Right ventricle myocardium superior (tissue), 1 donor: ENCODE data around the gene PTP4A2. TPM values are rescaled to one million over a fixed set of nuclear protein-coding genes. Genes with fewer than 3 reads are reported as not detected.
"Not testable (repeated sequence)": the region's sequence is repeated elsewhere in the genome, so short reads cannot be mapped to it uniquely, and the experiment has no call there.

Source experiments
- ATAC-seq: fragments of 200-7000 bp; cut with Tn5 transposase; one replicate; pipeline ENCODE4 v1.9.1; 2020; ENCODE audit warnings: mild to moderate bottlenecking; ENCODE audit not compliant: poor library complexity
- DNase-seq: peaks from one replicate; pipeline ENCODE4 v3.0.0-alpha.2; 2020
- intact Hi-C: fragments of 100-400 bp; cut with DNase I; formaldehyde crosslinking; loops from one replicate; pipeline ENCODE4 v1.11.2; 2022
- total RNA-seq: library from RNA; stranded (reverse); fragmentation: NEBNext Ultra II Directional; extraction: Animal tissue kit (Norgen Biotek cat#: 25700); gene quantifications from one replicate; pipeline ENCODE4 v1.2.1, GENCODE V29; 2021
- donor health status: DM: no; HTN: yes; CAD: no; lungs with severe emphysema.

Gene PTP4A2
- total RNA-seq, 1 donor from 2014 or later: 271 TPM

DNA sequence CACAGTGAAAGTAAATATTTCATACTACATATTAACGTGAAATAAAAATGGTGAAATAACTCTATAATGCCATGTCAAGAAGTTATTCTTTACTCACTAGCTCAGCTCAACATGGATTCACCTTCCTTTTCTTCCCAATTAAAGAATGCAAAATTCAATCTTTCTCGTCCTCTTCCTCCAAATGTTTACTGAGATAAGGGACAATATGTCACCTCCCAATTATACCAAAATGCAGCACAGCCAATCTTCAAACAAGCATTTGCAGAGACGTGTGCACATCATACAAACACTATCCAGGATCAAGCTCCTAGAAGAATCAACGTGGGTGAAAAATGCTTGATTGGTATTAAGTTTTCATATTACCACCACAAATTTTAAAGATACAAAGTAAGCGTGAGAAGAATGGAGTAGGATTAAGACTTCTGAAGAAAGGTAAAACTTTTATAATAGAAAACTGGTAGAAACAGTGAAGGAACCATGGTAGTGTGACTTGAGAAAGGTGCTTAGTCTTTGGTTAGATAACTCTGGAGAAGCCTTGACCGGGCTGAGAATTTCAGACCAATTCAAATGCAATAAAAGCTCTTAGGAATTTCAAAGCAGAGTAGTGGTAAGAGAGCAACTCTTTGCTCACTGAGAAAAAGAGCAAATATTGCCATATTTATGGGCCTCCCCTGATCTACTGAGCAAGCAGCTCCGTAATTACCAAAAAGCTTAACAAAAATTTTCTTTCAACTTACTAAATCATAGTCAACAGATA is 7.2 kb downstream of the PTP4A2 start:
- DNase-seq (no peak), ATAC-seq (no peak)
- intact Hi-C loops: no loop called here

DNA sequence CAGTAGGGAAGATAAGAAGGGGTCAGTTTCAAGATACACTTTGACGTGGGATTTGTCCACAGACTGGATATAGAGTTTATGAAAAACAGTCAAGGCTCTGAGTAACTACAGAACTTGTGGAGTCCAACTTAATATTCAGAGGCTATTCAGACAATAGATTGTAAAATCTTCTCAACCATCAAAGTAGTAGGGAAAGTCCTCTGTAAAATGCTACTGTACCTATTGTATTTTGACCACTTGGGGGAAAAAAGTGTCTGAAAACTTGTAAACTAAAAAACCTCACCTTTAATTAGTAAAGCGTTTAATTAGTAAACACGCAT is 10.5 kb downstream of the PTP4A2 start:
- intact Hi-C loops: no loop called here
- ATAC-seq (no peak), DNase-seq (no peak)

DNA sequence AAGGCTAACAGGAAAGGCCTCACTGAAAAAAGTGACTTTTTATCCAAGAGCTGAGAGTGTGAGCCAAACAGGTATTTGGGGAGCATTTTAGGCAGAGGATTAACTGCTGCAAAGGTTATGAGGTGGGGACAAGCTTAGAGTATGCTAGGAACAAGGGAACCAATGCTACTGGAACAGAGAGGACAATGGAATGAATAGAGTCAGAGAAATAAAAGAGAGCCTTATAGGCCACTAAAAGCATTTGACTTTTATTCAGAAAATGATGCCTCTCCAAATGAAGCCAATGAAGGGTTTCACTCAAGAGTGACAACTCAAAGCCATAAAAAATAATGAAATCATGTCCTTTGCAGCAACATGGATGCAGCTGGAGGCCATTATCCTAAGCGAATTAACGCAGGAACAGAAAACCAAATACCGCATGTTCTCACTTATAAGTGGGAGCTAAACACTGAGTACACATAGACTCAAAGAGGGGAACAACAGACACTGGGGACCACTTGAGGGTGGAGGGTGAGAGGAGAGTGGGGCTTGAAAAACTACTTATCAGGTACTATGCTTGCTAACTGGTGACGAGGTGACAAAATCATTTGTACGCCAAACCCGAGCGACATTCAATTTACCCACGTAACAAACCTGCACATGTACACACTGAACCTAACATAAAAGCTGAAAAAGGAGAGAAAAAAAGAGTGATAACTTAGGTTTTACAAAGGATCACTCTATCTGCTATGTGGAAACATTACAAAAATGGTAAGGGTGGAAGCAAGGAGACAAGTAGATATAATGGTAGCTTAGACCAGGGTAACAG is 11.1 kb downstream of the PTP4A2 start:
- ATAC-seq: no peak
- no peak for DNase-seq
- intact Hi-C loops: no loop called here

DNA sequence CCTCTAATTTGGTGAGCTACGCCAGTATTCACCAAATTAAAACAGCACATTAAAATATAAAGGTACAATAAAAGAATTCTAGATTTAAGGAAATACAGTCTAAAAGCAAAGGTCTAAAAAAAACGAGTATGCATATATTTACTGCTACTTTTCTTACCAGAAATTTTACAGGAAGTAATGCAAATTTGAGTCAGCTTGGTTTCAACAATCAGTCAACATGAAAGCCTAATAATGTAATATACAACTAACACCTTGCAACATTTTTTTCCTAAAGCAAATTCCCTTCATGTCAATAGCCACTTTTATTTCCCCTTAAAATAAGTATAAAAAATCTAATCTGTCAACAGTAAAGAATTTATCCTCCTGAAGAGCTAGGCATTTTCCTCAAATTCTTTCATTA is 11.9 kb downstream of the PTP4A2 start:
- ATAC-seq (no peak), DNase-seq (no peak)
- intact Hi-C loops: no loop called here

DNA sequence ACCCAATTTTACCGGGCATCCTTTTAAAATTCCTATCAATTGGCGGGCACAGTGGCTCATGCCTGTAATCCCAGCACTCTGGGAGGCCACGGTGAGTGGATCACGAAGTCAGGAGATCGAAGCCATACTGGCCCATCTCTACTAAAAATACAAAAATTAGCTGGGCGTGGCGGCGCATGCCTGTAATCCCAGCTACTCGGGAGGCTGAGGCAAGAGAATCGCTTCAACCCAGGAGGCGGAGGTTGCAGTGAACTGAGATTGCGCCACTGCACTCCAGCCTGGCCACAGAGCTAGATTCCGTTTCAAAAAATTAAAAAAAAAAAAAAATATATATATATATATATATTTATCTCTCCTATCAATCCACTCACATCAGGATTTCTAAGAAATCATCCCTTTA is 12.3 kb downstream of the PTP4A2 start:
- DNase-seq, ATAC-seq, intact Hi-C loops: not testable (repeated sequence)

DNA sequence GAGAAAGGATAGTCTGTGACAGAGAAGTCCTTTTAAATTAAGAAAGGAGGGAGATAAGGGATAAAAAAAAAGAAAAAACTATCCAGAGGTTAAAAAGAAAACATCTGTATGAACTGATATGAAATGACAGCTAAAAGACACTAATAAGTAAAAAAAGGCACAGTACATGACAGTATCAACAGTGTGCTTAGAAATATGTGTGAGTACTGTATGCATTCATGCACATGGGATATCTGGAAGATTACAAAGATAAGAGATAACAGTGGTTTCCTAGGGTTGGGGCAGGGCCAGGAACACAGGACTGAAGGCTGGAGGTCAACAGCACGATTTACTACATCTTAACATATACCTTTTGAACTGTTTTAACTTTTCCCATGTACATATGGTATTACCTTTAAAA is 13.3 kb downstream of the PTP4A2 start:
- intact Hi-C loops: no loop called here
- ATAC-seq (no peak), DNase-seq (no peak)

DNA sequence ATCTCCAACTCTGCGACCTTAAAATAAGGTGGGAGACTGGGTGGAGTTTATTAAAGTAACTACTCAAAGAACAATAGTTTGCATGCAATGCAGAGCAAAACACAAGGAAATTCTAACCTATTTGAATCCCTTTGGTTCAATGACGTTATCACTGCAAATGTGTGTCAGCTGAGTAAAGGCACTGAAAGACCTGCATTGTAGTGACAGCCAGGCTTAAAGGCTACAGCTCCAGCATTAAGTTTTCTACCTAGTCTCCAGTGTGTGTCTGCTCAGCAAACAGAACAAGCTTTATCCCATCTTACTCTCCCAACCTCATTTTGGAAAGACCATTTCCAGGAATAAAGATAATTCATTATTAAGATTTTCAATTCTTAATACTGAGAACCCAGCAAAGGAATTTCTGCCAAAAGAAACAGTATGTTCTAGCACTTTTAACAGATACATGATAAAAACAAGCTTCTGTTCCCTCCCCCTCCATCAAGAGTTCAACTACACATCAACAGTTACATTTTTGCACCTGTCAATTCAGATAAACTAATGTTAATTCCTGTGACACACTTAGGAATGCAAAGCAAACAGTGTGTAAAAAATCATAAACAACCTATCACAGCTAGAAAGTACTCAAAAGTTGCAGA is 14.2 kb downstream of the PTP4A2 start:
- ATAC-seq: peak; percentile 41
- DNase-seq: no peak

DNA sequence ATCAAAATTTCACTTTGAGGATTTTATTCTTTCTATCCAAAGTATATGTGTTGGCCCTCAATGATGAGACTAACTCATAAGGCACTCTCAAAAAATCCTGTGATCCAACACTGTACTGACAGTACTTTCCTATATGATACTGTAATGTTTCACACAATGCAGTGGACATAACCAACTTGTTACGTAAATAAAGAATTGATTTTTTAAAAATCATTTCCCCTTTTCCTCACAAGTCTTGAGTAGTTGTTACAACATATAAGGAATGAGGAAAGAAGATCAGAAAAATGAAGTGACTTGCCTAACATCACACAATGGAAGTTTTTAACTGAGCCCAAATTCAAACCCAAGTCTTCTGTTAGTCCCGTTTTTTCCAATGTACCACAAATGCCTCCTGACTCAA is 17.2 kb downstream of the PTP4A2 start:
- ATAC-seq (peak; percentile 8), DNase-seq (no peak)
- intact Hi-C loops: no loop called here

More for the DNA sequence above, 14.2 kb downstream of the PTP4A2 start:
- intact Hi-C loops: no loop called here

DNA sequence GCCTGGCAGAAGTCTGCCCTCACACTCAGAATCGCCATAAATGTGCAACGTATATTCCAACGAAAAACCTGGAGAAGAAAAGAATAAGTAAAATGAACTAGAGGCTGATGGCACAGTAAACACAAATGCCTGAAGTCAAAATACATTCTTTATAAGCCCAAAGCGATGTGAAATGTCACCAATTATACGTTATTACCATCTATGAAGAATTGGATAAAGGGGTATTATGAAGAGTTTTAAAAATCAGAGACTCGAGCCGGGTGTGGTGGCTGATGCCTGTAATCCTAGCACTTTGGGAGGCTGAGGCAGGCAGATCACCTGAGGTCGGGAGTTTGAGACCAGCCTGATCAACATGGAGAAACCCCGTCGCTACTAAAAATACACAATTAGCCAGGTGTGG is 18.6 kb downstream of the PTP4A2 start:
- DNase-seq: no peak
- no peak for ATAC-seq
- intact Hi-C loops: no loop called here

DNA sequence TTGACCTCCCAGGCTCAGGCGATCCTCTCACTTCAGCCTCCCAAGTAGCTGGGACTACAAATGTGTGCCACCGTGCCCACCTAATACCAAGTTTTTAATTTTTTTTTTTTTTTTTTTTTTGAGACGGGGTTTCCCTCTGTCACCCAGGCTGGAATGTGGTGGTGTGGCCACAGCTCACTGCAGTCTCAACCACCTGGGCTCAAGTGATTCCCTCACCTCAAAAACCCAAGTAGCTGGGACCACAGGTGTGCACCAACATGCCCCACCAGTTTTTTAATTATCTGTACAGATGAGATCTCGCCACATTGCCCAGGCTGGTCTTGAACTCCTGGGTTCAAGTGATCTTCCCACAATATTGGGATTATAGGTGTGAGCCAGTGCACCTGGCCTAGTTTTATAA is 22.7 kb downstream of the PTP4A2 start:
- ATAC-seq (no peak), DNase-seq (no peak)
- intact Hi-C loops: no loop called here

DNA sequence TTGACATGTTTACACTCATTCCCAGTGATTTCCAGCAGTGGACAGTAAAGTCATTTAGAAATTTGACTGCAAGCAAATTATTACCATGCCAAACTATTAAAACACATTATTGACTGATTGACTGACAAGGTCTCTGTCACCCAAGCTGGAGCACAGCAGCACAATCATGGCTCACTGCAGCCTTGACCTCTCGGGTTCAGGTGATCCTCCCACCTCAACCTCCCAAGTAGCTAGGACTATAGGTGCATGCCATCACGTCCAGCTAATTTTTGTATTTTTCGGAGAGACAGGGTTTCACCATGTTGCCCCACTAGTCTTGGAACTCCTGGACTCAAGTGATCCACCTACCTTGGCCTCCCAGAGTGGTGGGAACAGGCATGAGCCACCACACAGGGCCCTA is 24.2 kb downstream of the PTP4A2 start:
- DNase-seq: no peak
- no peak for ATAC-seq
- intact Hi-C loops: no loop called here

DNA sequence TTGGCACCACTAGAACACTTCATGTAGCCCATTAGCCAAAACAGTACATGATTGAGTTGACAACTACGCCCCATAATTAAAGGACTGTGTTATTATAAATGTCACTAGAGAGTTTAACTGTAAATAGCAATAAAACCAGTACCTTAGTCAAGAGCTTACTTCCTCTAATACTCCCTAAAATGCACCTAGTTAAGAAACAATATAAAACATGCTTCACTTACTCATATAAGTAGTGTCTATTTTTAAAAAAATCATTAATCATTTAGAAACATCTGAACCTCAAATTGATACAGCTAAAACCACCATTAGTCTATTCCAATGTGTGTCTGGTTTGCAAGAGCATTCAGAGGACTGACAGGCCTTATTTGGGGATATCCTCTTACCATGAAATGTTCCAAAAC is 25.3 kb downstream of the PTP4A2 start:
- intact Hi-C loops: no loop called here
- DNase-seq (no peak), ATAC-seq (no peak)

DNA sequence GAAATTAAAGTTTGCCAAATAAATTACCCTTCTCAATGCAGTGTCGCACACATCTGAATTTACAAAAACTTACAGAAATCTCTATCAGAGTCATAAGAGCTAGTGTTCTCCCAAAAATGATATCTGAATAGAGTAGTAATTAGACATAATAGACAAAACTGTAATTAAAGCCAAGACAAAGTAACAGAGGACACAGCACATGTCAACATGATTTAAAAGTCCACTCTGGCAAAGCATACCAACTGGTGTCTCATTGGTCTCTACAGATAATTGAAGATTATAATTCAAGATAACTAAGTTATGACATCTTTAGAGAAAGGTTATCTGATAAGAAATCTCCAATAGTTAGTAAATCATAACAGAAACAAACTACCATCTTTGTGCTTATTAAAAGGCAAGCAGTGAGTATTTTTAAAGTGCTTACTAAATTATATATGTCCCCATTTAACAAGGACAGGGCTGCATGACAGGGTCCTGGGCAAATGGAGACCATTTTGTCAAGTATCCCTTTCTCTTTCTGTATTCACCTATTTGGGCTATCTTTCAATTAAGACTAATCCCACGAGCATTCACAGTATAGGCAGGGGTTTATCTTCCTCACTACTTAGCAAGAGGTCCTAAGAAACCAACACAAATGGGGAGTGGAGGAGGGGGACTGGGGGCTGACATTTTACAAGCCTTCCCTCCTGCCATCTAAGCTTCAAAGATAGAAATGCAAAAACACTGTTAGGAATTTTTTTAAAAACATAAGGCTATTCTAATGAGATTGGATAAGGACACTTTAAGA is 26.0 kb downstream of the PTP4A2 start:
- intact Hi-C loops: no loop called here
- no peak for ATAC-seq
- DNase-seq: no peak

DNA sequence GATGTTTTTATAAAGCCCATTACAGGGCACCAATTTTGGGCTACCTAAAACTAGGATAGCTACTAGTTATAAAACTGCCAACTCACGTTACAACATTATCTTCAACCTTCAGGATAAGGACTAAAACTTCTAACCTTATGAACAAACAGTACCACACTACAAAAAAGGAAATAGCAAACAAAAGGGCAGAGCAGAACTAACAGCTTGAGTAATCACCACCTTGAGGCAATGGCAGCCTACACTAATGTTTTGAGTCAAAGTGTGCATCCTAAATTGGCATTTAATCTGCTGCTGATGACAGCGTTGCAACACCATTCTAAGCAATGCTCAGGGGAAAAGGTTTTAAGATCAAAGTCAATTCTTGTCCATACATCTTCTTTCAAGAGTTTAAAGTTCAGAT is 27.2 kb downstream of the PTP4A2 start:
- ATAC-seq: peak; percentile 42

DNA sequence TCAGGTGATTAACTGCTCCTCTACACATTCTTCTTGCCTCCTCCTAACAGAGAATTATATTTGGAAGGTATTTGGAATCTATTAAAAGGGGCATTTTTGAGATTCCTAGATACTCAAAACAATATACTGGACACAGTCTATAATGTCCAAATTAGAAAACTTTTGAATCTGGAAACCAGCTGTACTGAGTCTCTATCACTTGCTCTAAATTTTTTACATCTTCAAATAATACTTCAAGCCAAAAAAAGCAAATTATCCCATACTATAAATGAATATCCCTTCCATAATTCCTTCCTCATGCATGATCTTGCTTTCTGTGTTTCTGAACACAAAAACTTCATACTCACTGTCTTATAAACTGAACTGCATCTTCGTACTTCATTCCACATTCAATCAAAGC is 28.5 kb downstream of the PTP4A2 start:
- DNase-seq (no peak), ATAC-seq (no peak)
- intact Hi-C loops: no loop called here

More for the DNA sequence above, 27.2 kb downstream of the PTP4A2 start:
- intact Hi-C loops: no loop called here
- no peak for DNase-seq

DNA sequence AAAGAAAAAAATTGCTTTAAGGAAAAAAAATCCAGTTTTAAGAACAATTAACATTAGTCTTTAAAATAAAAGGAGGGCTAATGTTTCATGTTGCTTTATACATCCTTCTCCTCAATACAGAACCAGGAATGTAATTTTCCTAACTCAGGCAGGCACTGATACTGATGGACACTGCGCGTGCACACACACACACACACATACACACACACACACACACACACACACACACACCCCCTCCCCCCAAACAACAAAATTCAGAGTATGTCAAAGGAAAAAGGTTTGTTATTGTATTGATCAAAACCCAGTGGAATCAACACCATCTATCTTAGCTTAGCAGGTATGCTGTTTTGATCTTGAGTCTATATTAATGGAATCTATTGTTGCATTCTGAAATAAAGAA is 31.6 kb downstream of the PTP4A2 start:
- no peak for DNase-seq
- intact Hi-C loops: no loop called here
- ATAC-seq: no peak

DNA sequence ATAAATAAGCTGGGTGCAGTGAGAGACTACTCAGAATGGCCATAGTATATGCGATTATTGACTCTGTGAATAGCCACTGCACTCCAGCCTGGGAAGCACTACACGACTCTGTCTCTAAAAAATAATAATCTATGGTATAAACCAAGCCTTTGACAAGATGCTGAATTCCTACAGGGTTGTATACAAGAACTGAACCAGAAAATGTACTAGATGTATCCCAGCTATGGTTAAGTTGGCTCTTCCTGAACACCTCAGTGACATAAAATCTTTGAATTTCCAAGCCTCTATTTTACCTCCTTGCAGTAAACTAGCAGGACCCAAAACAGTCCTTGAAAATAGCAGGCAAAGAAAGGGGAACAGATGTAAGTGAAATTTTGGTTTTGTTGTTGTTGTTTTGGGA is 32.5 kb downstream of the PTP4A2 start:
- intact Hi-C loops: no loop called here

DNA sequence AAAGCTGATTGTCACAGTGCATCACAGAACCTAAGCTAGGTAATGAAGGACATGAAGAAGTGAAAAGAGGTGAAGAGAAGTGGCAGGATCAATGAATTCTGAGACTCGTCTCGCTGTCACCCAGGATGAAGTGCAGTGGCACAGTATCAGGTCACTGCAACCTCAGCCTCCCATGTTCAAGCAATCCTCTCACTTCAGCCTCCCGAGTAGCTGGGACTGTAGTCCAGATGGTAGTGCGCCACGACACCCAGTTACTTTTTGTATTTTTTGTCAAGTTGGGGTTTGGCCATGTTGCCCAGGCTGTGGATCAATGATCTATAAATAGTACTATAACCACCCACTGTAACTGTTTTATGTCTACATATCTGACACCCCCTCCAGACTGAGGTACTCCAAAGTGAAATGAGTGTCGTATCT is 33.1 kb downstream of the PTP4A2 start:
- intact Hi-C loops: no loop called here
- ATAC-seq: no peak
- DNase-seq: no peak

More for the DNA sequence above, 32.5 kb downstream of the PTP4A2 start:
- DNase-seq (no peak), ATAC-seq (no peak)
